ENCODE data around the gene ELAC2.

GRCh38 chr17:12959441-12959840, 58.4 kb downstream of the ELAC2 start:
- no peak for TF ChIP-seq CTCF (IDR thresholded peaks at IDR 0.05)
- TF ChIP-seq EZH2 (IDR thresholded peaks at IDR 0.05; ENCODE audit: borderline replicate concordance, insufficient read depth, low read depth, low read length, poor library complexity, severe bottlenecking), result no peak

Data from B cell (primary cell).